ENCODE data around the gene ARHGEF12. TPM values are rescaled to one million over a fixed set of nuclear protein-coding genes. Genes with fewer than 3 reads are reported as not detected.
A peak's percentile ranks its signal among the peaks of the same experiment; 100 is the strongest.

Gene ARHGEF12
- polyA plus RNA-seq, 3 donors: 0.25 to 0.87 (median 0.27) TPM

DNA sequence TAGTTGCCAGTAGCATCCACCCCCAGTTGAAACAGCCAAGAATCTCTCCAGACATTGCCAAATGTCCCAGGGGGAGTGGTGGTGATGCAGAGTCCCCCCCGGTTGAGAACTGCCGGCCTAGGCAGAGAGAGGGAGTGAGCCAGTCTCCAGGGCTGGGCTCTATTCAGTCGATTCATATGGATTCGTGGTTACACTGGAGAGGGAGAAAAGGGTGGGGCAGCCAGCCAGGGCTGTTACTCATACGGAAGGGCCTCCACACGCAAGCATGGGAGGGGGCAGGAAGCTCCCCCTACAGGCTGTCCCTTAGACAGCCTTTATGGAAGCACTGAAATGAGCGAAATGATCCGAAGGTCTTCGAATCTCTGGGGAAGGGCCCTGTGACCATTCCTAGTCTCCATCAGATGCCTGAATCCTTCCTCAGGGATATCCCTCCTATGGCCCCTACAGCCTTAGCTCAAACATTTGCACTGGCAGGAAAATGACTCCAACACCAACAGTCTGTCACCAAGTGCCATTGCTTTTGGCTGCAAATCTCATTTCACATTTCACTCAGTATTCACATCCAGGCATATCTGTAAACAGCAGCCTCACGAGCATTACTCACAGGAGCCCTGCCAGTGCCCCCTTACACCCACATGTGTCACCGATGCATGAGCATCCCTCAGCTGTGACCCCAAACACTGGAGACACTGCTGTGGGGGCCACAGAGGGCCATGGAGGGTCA is 29.5 kb upstream of the ARHGEF12 start:
- no peaks in the 10 kb centered on the region for H3K4me1 ChIP-seq (ENCODE audit: control insufficient read depth in 1 of 2, insufficient read depth in 2 of 2, low read length in 2 of 2)
- no peaks in the 10 kb centered on the region for H3K79me2 ChIP-seq (ENCODE audit: insufficient read depth, low read length)
- peaks cover 15 to 35% of the 10 kb centered on the region in 2 donors for H3K27me3 ChIP-seq (ENCODE audit: control insufficient read depth in 2 of 2, insufficient read depth in 2 of 2, low read length in 2 of 2)
- H3K9me3 ChIP-seq (replicated peaks in 1 of 2; ENCODE audit: control insufficient read depth in 1 of 2, insufficient read depth in 1 of 2, low read length in 2 of 2): no peaks in the 10 kb centered on the region
- DNase-seq: peak in 1 of 3 donors; percentile 13
- no peaks in the 10 kb centered on the region for H4K20me1 ChIP-seq (ENCODE audit: insufficient read depth, low read length)
- H3K4me3 Mint-ChIP-seq: no peak overlapping the region
- no peak overlapping the region for H3K4me3 ChIP-seq (replicated peaks in 1 of 3; ENCODE audit: low read depth in 2 of 3, low read length in 3 of 3)
- no peak overlapping the region for H3K9ac ChIP-seq (ENCODE audit: insufficient read depth, low read length, poor library complexity, severe bottlenecking)
- no peaks in the 10 kb centered on the region for H3K36me3 ChIP-seq (replicated peaks in 1 of 2; ENCODE audit: control insufficient read depth in 1 of 2, insufficient read depth in 2 of 2, low read length in 2 of 2)
- no peak overlapping the region for H3K27ac ChIP-seq (ENCODE audit: low read depth in 1 of 2, low read length in 2 of 2)
- H3K4me1 Mint-ChIP-seq: peaks cover 1% of the 10 kb centered on the region
- H3K27ac Mint-ChIP-seq: no peak overlapping the region
- no peaks in the 10 kb centered on the region for H3K36me3 Mint-ChIP-seq
- intact Hi-C loops (cut with micrococcal nuclease): no loop called here
- H3K4me2 ChIP-seq (replicated peaks; ENCODE audit: extremely low read depth, low read length, poor library complexity, severe bottlenecking): no peak overlapping the region
- no peaks in the 10 kb centered on the region for H3K9me3 Mint-ChIP-seq
- peaks cover 17 to 48% (median 27%) of the 10 kb centered on the region in 3 donors for H3K27me3 Mint-ChIP-seq (ENCODE audit: low read depth in 3 of 3)
- WGBS (ENCODE audit: insufficient coverage): 59% methylated on average over 7 of the region's 11 CpGs
- TF ChIP-seq, protein P1, sequence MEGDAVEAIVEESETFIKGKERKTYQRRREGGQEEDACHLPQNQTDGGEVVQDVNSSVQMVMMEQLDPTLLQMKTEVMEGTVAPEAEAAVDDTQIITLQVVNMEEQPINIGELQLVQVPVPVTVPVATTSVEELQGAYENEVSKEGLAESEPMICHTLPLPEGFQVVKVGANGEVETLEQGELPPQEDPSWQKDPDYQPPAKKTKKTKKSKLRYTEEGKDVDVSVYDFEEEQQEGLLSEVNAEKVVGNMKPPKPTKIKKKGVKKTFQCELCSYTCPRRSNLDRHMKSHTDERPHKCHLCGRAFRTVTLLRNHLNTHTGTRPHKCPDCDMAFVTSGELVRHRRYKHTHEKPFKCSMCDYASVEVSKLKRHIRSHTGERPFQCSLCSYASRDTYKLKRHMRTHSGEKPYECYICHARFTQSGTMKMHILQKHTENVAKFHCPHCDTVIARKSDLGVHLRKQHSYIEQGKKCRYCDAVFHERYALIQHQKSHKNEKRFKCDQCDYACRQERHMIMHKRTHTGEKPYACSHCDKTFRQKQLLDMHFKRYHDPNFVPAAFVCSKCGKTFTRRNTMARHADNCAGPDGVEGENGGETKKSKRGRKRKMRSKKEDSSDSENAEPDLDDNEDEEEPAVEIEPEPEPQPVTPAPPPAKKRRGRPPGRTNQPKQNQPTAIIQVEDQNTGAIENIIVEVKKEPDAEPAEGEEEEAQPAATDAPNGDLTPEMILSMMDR (IDR thresholded peaks at IDR 0.05): no peak
- no peak overlapping the region for H2AFZ ChIP-seq (ENCODE audit: insufficient read depth, low read depth, low read length, poor library complexity, severe bottlenecking)

DNA sequence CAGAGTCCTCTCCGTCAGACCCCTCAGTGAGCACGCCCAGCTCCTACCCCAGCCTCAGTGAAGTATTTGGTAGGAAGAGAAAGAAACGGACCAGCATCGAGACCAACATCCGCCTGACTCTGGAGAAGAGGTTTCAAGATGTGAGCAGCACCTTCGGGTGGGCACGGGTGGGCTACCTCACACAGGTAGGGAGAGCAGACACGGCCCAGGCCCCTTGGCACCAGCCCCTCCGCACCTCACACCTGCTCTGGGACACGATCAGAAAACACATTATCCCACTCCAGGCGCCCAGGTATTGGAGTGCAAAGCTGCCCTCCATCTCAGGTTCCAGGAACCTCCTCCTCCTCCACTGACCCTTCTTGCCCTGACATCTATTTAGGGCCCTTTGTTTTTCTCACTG is 28.7 kb upstream of the ARHGEF12 start:
- Histone ChIP-seq H3K4me1 (ENCODE audit: control insufficient read depth in 1 of 2, insufficient read depth in 2 of 2, low read length in 2 of 2) (no peaks in the 10 kb centered on the region), H3K79me2 (ENCODE audit: insufficient read depth, low read length) (no peaks in the 10 kb centered on the region), H2AFZ (ENCODE audit: insufficient read depth, low read depth, low read length, poor library complexity, severe bottlenecking) (no peak overlapping the region), H4K20me1 (ENCODE audit: insufficient read depth, low read length) (no peaks in the 10 kb centered on the region), H3K9me3 (replicated peaks in 1 of 2; ENCODE audit: control insufficient read depth in 1 of 2, insufficient read depth in 1 of 2, low read length in 2 of 2) (no peaks in the 10 kb centered on the region), H3K4me2 (replicated peaks; ENCODE audit: extremely low read depth, low read length, poor library complexity, severe bottlenecking) (no peak overlapping the region), H3K27me3 (ENCODE audit: control insufficient read depth in 2 of 2, insufficient read depth in 2 of 2, low read length in 2 of 2) (peaks cover 15 to 39% of the 10 kb centered on the region in 2 donors), H3K4me3 (replicated peaks in 1 of 3; ENCODE audit: low read depth in 2 of 3, low read length in 3 of 3) (no peak overlapping the region), H3K9ac (ENCODE audit: insufficient read depth, low read length, poor library complexity, severe bottlenecking) (no peak overlapping the region), H3K27ac (ENCODE audit: low read depth in 1 of 2, low read length in 2 of 2) (no peak overlapping the region), H3K36me3 (replicated peaks in 1 of 2; ENCODE audit: control insufficient read depth in 1 of 2, insufficient read depth in 2 of 2, low read length in 2 of 2) (no peaks in the 10 kb centered on the region)
- intact Hi-C loops (cut with micrococcal nuclease): no loop called here
- H3K4me3 Mint-ChIP-seq: no peak overlapping the region
- H3K27me3 Mint-ChIP-seq (ENCODE audit: low read depth in 3 of 3): peaks cover 19 to 40% (median 19%) of the 10 kb centered on the region in 3 donors
- H3K4me1 Mint-ChIP-seq: peaks cover 1% of the 10 kb centered on the region
- no peaks in the 10 kb centered on the region for H3K36me3 Mint-ChIP-seq
- H3K9me3 Mint-ChIP-seq: no peaks in the 10 kb centered on the region
- WGBS (ENCODE audit: insufficient coverage): 100% methylated on average over 4 of the region's 11 CpGs
- no peak overlapping the region for H3K27ac Mint-ChIP-seq
- DNase-seq: no peak
- TF ChIP-seq, protein P1 (IDR thresholded peaks at IDR 0.05): no peak
